Choroid plexus epithelial cell (primary cell): ENCODE data around the gene PRR14L.
"Not testable (repeated sequence)": the region's sequence is repeated elsewhere in the genome, so short reads cannot be mapped to it uniquely, and the experiment has no call there.

Source experiments
- DNase-seq: peaks from one replicate; pipeline ENCODE4 v3.0.0-alpha.2; 2010; ENCODE audit warnings: low read depth
- H3K4me3 ChIP-seq: 2 replicates; pipeline ENCODE4 v1.5.1; 2011; ENCODE audit warnings: low read depth, mild to moderate bottlenecking, control low read depth, low read length, moderate library complexity
- CTCF ChIP-seq: conservative IDR thresholded peaks from 2 replicates; pipeline ENCODE4 v1.5.1; 2011; ENCODE audit warnings: low read depth, mild to moderate bottlenecking, control low read depth, inconsistent platforms, low read length, moderate library complexity

PRR14L gene

GRCh38 chr22:31681349-31682345 is 68.3 kb downstream of the PRR14L start:
- H3K4me3 ChIP-seq: no peak overlapping the region
- DNase-seq: peak; percentile 50
- TF ChIP-seq CTCF: no peak

- no peak overlapping the region for H3K4me3 ChIP-seq
- peak; percentile 69 for DNase-seq
- no peak for TF ChIP-seq CTCF
Observed at GRCh38 chr22:31680861-31681341, 69.0 kb downstream of the PRR14L start.

GRCh38 chr22:31678748-31679147 is 71.2 kb downstream of the PRR14L start:
- no peak overlapping the region for H3K4me3 ChIP-seq
- no peak for TF ChIP-seq CTCF
- no peak for DNase-seq

GRCh38 chr22:31676700-31677099 is 73.2 kb downstream of the PRR14L start:
- no peak for TF ChIP-seq CTCF
- DNase-seq: peak; percentile 97
- peak overlapping the region; percentile 58 for H3K4me3 ChIP-seq

GRCh38 chr22:31674219-31674618 is 75.7 kb downstream of the PRR14L start:
- H3K4me3 ChIP-seq, DNase-seq: not testable (repeated sequence)

GRCh38 chr22:31668849-31669248 is 81.1 kb downstream of the PRR14L start:
- not testable (repeated sequence) for H3K4me3 ChIP-seq, DNase-seq

- peak overlapping the region; percentile 98 for H3K4me3 ChIP-seq
- no peak for TF ChIP-seq CTCF
- DNase-seq: no peak
Observed at GRCh38 chr22:31662668-31663037, 87.3 kb downstream of the PRR14L start.

- no peak for TF ChIP-seq CTCF
- peak within 1 kb of the TSS; percentile 98 for H3K4me3 ChIP-seq
- DNase-seq: peak; percentile 96
Observed at GRCh38 chr22:31661851-31662667, 87.9 kb downstream of the PRR14L start, which contains the start of gene PISD. Gene PISD, minus strand, starts transcription at chr22:31662215. Its CDS starts 7 bp downstream, at chr22:31662208.

- peak; percentile 72 for DNase-seq
- peak overlapping the region; percentile 98 for H3K4me3 ChIP-seq
Observed at GRCh38 chr22:31660860-31661341, 89.0 kb downstream of the PRR14L start.
